PC-9 (cell line): ENCODE results near the gene SLC7A6.

Experiments used
- CTCF ChIP-seq: fragments of 200-600 bp; sonication (generic); conservative IDR thresholded peaks from 2 replicates; pipeline ENCODE4 v1.6.1; 2017; ENCODE audit warnings: mixed run types, antibody characterized with exemption, mild to moderate bottlenecking, moderate library complexity
- EZH2 ChIP-seq: fragments of 200-600 bp; sonication (generic); IDR thresholded peaks from 2 replicates; pipeline ENCODE4 v1.8.0; 2017; ENCODE audit warnings: antibody characterized with exemption, low read depth

- TF ChIP-seq EZH2 = no peak
- no peak for TF ChIP-seq CTCF
Observed at GRCh38 chr16:68289202-68289601, 24.9 kb downstream of the SLC7A6 start.
